Mucosa of rectum (tissue), 2 donors: ENCODE results near the gene SCNN1A.

Experiments
- H3K27ac ChIP-seq, 2 donors: one replicate each; pipeline ENCODE4 v1.7.0; 2013; ENCODE audit warnings: inconsistent platforms in 2 of 2, low read depth in 2 of 2, low read length in 2 of 2
- H3K27me3 ChIP-seq, 2 donors: one replicate each; pipeline ENCODE4 v1.7.0; 2013; ENCODE audit warnings: low read length in 2 of 2; ENCODE audit not compliant: control insufficient read depth in 2 of 2, insufficient read depth in 2 of 2
- H3K36me3 ChIP-seq, 2 donors: one replicate each; pipeline ENCODE4 v1.7.0; 2013; ENCODE audit warnings: low read length in 2 of 2; ENCODE audit not compliant: control insufficient read depth in 2 of 2, insufficient read depth in 2 of 2
- H3K4me1 ChIP-seq, 2 donors: one replicate each; pipeline ENCODE4 v1.7.0; 2013; ENCODE audit warnings: low read length in 2 of 2, mild to moderate bottlenecking in 1 of 2; ENCODE audit not compliant: control insufficient read depth in 2 of 2, insufficient read depth in 2 of 2
- H3K4me3 ChIP-seq, 2 donors: one replicate each; pipeline ENCODE4 v1.7.0; 2013; ENCODE audit warnings: low read length in 2 of 2
- H3K9ac ChIP-seq, 2 donors: one replicate each; pipeline ENCODE4 v1.7.0; 2013; ENCODE audit warnings: low read length in 2 of 2, low read depth in 1 of 2, mild to moderate bottlenecking in 1 of 2
- H3K9me3 ChIP-seq, 2 donors: one replicate each; pipeline ENCODE4 v1.7.0; 2013; ENCODE audit warnings: low read length in 2 of 2; ENCODE audit not compliant: control insufficient read depth in 2 of 2
- donor health status: healthy.
- donor health status: Normal muscosa, but diverticular disease.

SCNN1A gene

GRCh38 chr12:6360578-6361490, 14.5 kb downstream of the SCNN1A start:
- peaks cover 12 to 17% of the 10 kb centered on the region in 2 donors for H3K36me3 ChIP-seq
- H3K9me3 ChIP-seq = no peaks in the 10 kb centered on the region
- peaks cover 32 to 48% of the 10 kb centered on the region in 2 donors for H3K4me1 ChIP-seq
- H3K9ac ChIP-seq = peak overlapping the region; percentile 5 to 70
- no peak overlapping the region for H3K4me3 ChIP-seq
- H3K27ac ChIP-seq = peak overlapping the region; percentile 98 to 100
- no peaks in the 10 kb centered on the region for H3K27me3 ChIP-seq

- peak overlapping the region in 1 of 2 donors; percentile 70 for H3K9ac ChIP-seq
- peak overlapping the region; percentile 98 to 100 for H3K27ac ChIP-seq
- peaks cover 37 to 54% of the 10 kb centered on the region in 2 donors for H3K4me1 ChIP-seq
- no peaks in the 10 kb centered on the region for H3K9me3 ChIP-seq
- H3K4me3 ChIP-seq = no peak overlapping the region
- peaks cover 12 to 24% of the 10 kb centered on the region in 2 donors for H3K36me3 ChIP-seq
- no peaks in the 10 kb centered on the region for H3K27me3 ChIP-seq
Observed at GRCh38 chr12:6360080-6360571, 15.2 kb downstream of the SCNN1A start.

DNA sequence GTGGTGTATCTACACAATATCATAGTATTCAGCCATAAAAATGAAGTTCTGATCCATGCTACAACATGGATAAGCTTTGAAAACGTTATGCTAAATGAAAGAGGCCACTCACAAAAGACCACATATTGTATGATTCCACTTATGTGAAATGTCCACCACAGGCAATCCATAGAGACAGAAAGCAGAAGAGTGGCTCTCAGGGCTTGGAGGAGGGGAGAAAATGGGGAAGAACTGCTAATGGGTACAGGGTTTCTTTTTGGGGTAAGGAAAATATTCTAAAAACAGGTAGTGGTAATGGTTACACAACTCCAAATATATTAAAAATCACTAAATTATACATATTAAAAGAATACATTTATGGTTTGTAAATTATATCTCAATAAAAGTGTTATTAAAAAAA, 16.5 kb downstream of the SCNN1A start:
- peaks cover 12 to 24% of the 10 kb centered on the region in 2 donors for H3K36me3 ChIP-seq
- no peaks in the 10 kb centered on the region for H3K9me3 ChIP-seq
- H3K4me3 ChIP-seq = no peak overlapping the region
- H3K27me3 ChIP-seq = no peaks in the 10 kb centered on the region
- peaks cover 40 to 50% of the 10 kb centered on the region in 2 donors for H3K4me1 ChIP-seq
- H3K9ac ChIP-seq = no peak overlapping the region
- peak overlapping the region; percentile 17 to 23 for H3K27ac ChIP-seq

DNA sequence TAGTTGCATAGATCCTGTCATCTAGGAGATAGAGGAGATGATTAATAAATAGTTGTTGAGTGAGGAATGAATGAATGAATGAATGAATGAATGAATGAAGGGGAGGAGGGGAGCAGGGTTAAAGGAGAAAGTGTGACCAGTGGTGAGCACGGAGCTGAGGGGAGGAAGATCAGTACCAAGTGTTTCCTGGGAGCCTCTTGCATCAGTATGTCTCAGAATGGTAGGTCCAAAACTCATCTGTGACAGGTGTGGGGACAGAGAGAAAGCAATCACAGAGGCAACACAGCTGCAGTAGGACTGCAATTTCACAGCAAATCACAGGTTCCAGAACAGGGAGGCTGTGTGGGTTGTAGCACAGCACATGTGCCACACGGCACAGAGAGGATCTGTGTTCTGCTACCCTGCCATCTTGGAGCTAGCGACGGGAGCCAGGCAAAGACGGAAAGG, 19.0 kb downstream of the SCNN1A start:
- Histone ChIP-seq H3K27ac (no peak overlapping the region), H3K36me3 (peaks cover 12 to 28% of the 10 kb centered on the region in 2 donors), H3K4me3 (no peak overlapping the region), H3K9me3 (no peaks in the 10 kb centered on the region), H3K4me1 (peaks cover 29 to 31% of the 10 kb centered on the region in 2 donors), H3K9ac (no peak overlapping the region), H3K27me3 (no peaks in the 10 kb centered on the region)

GRCh38 chr12:6355491-6356373, 19.6 kb downstream of the SCNN1A start:
- H3K4me1 ChIP-seq = peaks cover 22 to 25% of the 10 kb centered on the region in 2 donors
- no peaks in the 10 kb centered on the region for H3K9me3 ChIP-seq
- no peak overlapping the region for H3K9ac ChIP-seq
- H3K4me3 ChIP-seq = no peak overlapping the region
- no peaks in the 10 kb centered on the region for H3K27me3 ChIP-seq
- H3K27ac ChIP-seq = no peak overlapping the region
- peaks cover 12 to 28% of the 10 kb centered on the region in 2 donors for H3K36me3 ChIP-seq

DNA sequence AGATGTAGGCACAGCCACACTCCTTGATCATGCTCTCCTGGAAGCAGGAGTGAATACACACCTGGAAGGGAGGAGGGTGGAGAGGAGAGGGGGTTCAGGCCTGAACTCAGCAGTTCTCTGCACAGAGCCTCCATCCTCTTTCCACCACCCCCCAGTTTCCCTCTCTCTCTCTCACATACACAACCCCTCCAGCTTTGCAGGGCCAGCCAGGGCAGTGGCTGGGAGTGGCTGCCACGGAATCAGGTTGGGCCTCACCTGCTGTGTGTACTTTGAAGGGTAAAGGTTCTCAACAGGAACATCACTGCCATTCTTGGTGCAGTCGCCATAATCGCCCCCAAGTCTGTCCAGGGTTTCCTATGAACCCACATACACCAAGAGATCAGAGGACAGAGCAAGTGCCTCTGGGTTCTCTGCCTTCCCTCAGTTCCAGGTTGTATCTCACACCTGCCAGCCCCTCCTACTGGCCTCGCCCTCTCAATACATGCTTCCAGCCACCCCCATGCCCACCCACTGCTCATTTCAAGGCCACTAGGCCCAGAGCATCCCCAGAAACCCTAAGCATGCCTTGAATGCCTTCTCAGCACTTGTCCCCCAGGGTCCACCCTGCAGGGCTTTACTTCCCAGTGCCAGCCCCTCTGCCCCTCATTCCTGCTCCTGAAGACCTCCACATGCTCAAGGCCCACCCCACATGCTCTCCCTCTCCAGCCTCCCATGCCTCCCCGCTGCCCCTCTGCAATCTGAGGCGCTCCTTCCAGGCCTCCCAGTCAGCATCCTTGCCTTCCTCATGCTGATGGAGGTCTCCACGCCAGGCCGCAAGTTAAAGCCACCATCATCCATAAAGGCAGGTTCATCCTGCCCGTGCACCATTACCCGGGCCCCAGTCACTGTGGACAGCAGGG, 20.6 kb downstream of the SCNN1A start:
- Histone ChIP-seq H3K4me3 (no peak overlapping the region), H3K27ac (no peak overlapping the region), H3K4me1 (peaks cover 15 to 18% of the 10 kb centered on the region in 2 donors), H3K36me3 (peaks cover 12 to 28% of the 10 kb centered on the region in 2 donors), H3K9me3 (no peaks in the 10 kb centered on the region), H3K9ac (no peak overlapping the region), H3K27me3 (no peaks in the 10 kb centered on the region)

DNA sequence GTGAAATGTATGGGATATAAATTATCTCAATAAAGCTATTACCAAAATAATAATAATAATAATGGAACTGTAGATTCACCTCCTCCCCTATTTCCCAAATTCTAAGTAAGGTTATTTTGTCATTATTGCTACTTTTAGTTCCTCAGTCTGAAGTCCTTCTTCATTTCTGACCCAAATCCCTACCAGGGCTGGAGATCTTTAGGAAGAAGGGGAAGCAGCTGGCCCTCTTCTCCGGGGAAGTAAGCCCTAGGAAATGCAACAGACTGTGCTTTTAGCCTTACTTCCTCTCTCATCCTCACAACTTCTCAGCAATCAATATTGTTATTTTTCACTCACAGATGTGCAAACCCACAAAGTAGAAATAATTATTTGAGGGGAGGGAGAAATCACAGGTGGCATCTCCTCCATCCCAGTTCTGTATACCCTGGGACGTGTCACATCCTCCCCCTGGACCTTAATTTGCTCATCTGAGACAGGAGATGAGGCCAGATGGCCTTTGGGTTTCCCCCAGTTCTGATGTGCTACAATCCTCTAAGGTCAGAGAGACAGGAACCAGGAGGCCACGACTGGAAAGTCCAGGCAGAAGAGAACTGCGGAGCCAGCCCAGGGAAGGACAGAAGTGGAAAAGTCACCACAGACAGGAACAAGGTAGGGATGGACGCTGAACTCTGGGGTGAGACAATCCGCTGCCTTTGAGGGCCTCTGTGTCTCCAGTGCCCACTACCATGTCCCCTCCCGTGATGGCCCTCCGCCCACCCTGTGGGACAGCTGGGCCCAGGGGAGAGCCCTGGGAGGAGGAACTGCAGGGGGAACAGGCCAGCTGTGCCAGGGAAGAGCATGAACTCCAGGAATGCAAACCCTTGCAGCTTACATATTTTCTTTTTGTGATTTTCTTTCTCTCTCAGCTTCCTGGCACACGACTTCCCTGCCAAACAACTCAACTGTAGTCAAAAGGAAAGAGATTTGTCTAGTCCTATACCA, 22.9 kb downstream of the SCNN1A start:
- peaks cover 13 to 15% of the 10 kb centered on the region in 2 donors for H3K4me1 ChIP-seq
- H3K36me3 ChIP-seq = peaks cover 18 to 41% of the 10 kb centered on the region in 2 donors
- peak overlapping the region in 1 of 2 donors; percentile 29 for H3K27ac ChIP-seq
- no peaks in the 10 kb centered on the region for H3K27me3 ChIP-seq
- no peaks in the 10 kb centered on the region for H3K9me3 ChIP-seq
- H3K4me3 ChIP-seq = no peak overlapping the region
- H3K9ac ChIP-seq = no peak overlapping the region

DNA sequence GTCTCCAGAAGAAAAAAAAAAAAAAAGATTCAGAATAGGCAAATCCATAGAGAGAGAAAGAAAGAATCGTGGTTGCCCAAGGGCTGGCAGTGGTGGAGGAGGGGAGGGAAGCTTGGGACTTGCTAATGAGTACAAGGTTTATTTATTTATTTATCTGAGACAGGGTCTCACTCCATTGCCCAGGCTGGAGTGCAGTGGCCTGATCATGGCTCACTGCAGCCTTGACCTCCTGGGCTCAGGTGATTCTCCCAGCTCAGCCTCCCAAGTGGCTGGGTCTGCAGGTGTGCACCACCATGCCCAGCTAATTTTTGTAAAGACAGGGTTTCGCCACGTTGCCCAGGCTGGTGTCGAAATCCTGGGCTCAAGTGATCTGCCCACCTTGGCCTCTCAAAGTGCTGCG, 23.7 kb downstream of the SCNN1A start:
- no peak overlapping the region for H3K4me3 ChIP-seq
- H3K9me3 ChIP-seq = no peaks in the 10 kb centered on the region
- H3K27me3 ChIP-seq = no peaks in the 10 kb centered on the region
- peaks cover 13 to 43% of the 10 kb centered on the region in 2 donors for H3K36me3 ChIP-seq
- H3K9ac ChIP-seq = no peak overlapping the region
- peaks cover 15 to 17% of the 10 kb centered on the region in 2 donors for H3K4me1 ChIP-seq
- H3K27ac ChIP-seq = no peak overlapping the region
